H1 (cell line): ENCODE data around the gene LTBP1. TPM values are rescaled to one million over a fixed set of nuclear protein-coding genes. Genes with fewer than 3 reads are reported as not detected.

Experiments
- CTCF ChIA-PET: fragments of 300-600 bp; sonication (Branson Sonifier 250); formaldehyde crosslinking; loops from one replicate; lab custom pipeline; 2021; ENCODE audit not compliant: partially characterized antibody; lab: Charles Lee
- POLR2A ChIA-PET: fragments of 300-600 bp; sonication (Branson Sonifier 250); formaldehyde crosslinking; loops from one replicate; lab custom pipeline; 2021; ENCODE audit warnings: inconsistent platforms; ENCODE audit not compliant: partially characterized antibody; lab: Charles Lee
- DNase-seq, 2 experiments: peaks; one replicate each; pipeline versions ENCODE4 v3.0.0 to v3.0.0-alpha.2; 2010 to 2022; ENCODE audit warnings: low spot score in 2 of 2, low read depth in 1 of 2, mixed read lengths in 1 of 2
- FAIRE-seq: peaks from 2 replicates; lab custom pipeline; 2011; peaks lifted over from hg19 to GRCh38; lab: Jason Lieb, UNC
- H2AFZ ChIP-seq: 2 replicates; pipeline ENCODE4 v1.8.1; 2012; ENCODE audit warnings: low read length, inconsistent platforms
- H2AK5ac ChIP-seq: 2 replicates; pipeline ENCODE4 v1.6.1; 2013; ENCODE audit warnings: low read depth, low read length
- H2BK120ac ChIP-seq: replicated peaks from 2 replicates; pipeline ENCODE3; 2013; ENCODE audit warnings: low read depth, low read length, inconsistent platforms
- H2BK12ac ChIP-seq: 2 replicates; pipeline ENCODE4 v1.6.1; 2013; ENCODE audit warnings: low read depth, low read length
- H2BK15ac ChIP-seq: 2 replicates; pipeline ENCODE4 v1.6.1; 2013; ENCODE audit warnings: low read length
- H2BK20ac ChIP-seq: 2 replicates; pipeline ENCODE4 v1.6.1; 2013; ENCODE audit warnings: low read length
- H2BK5ac ChIP-seq: 2 replicates; pipeline ENCODE4 v1.6.1; 2013; ENCODE audit warnings: low read depth, low read length
- H3K14ac ChIP-seq: 2 replicates; pipeline ENCODE4 v1.6.1; 2013; ENCODE audit warnings: inconsistent platforms; ENCODE audit not compliant: insufficient read length
- H3K18ac ChIP-seq: 2 replicates; pipeline ENCODE4 v1.6.1; 2013; ENCODE audit warnings: low read length; ENCODE audit errors: extremely low read depth
- H3K23ac ChIP-seq: 2 replicates; pipeline ENCODE4 v1.6.1; 2013; ENCODE audit warnings: inconsistent platforms; ENCODE audit not compliant: insufficient read length
- H3K23me2 ChIP-seq: 2 replicates; pipeline ENCODE4 v1.6.1; 2013; ENCODE audit warnings: low read depth, low read length
- H3K27ac ChIP-seq: 2 replicates; pipeline ENCODE4 v1.6.1; 2011; ENCODE audit warnings: low read depth, low read length, inconsistent platforms
- H3K27me3 ChIP-seq, 4 experiments: replicated peaks in 1 of 4; 1 replicate in 1 of 4; 2 replicates in 3 of 4; pipeline versions ENCODE4 v1.6.1 to v1.8.1; 2011 to 2013; ENCODE audit warnings: low read length in 3 of 4, mild to moderate bottlenecking in 3 of 4, inconsistent platforms in 2 of 4, mixed read lengths in 2 of 4, moderate library complexity in 1 of 4; ENCODE audit not compliant: control insufficient read depth in 3 of 4, insufficient read depth in 3 of 4; ENCODE audit errors: extremely low read depth in 1 of 4
- H3K36me3 ChIP-seq, 4 experiments: 2 replicates each; pipeline versions ENCODE4 v1.6.1 to v1.8.1; 2011 to 2013; ENCODE audit warnings: mild to moderate bottlenecking in 4 of 4, low read length in 3 of 4, moderate library complexity in 2 of 4, control low read depth in 1 of 4, inconsistent platforms in 1 of 4; ENCODE audit not compliant: insufficient read depth in 4 of 4, control insufficient read depth in 2 of 4
- H3K4ac ChIP-seq: replicated peaks from 2 replicates; pipeline ENCODE3; 2013; ENCODE audit warnings: low read length, low read depth, mixed read lengths, inconsistent platforms; ENCODE audit not compliant: insufficient read length
- H3K4me1 ChIP-seq, 4 experiments: replicated peaks in 1 of 4; 1 replicate in 1 of 4; 2 replicates in 3 of 4; pipeline versions ENCODE4 v1.6.1 to v1.8.1; 2011 to 2013; ENCODE audit warnings: low read length in 3 of 4, inconsistent platforms in 2 of 4, mixed read lengths in 1 of 4; ENCODE audit not compliant: insufficient read depth in 4 of 4, control insufficient read depth in 3 of 4
- H3K4me2 ChIP-seq, 2 experiments: 2 replicates each; pipeline versions ENCODE4 v1.6.1 to v1.8.1; 2011 to 2013; ENCODE audit warnings: low read depth in 2 of 2, low read length in 2 of 2, control low read depth in 1 of 2, inconsistent platforms in 1 of 2, mild to moderate bottlenecking in 1 of 2; ENCODE audit not compliant: insufficient read depth in 1 of 2
- H3K4me3 ChIP-seq, 4 experiments: fragments of 200-600, 300-600 bp in 1 of 4; sonication (generic), shearing (Covaris generic), sonication (Bioruptor Twin) in 1 of 4; 2 replicates each; pipeline versions ENCODE4 v1.5.1 to v1.8.1; 2011 to 2016; ENCODE audit warnings: low read length in 4 of 4, low read depth in 3 of 4, control low read depth in 2 of 4, inconsistent platforms in 2 of 4, mild to moderate bottlenecking in 2 of 4, mixed read lengths in 1 of 4, moderate library complexity in 1 of 4; ENCODE audit not compliant: insufficient read depth in 2 of 4; ENCODE audit errors: extremely low read depth in 1 of 4
- H3K56ac ChIP-seq: replicated peaks from 2 replicates; pipeline ENCODE3; 2013; ENCODE audit warnings: low read depth, mild to moderate bottlenecking, mixed read lengths, low read length, inconsistent platforms; ENCODE audit not compliant: insufficient read length
- H3K79me1 ChIP-seq: 2 replicates; pipeline ENCODE4 v1.6.1; 2013; ENCODE audit warnings: low read depth, low read length, control low read depth
- H3K79me2 ChIP-seq, 2 experiments: 2 replicates each; pipeline versions ENCODE4 v1.6.1 to v1.8.1; 2012 to 2013; ENCODE audit warnings: low read length in 2 of 2, mild to moderate bottlenecking in 2 of 2, inconsistent platforms in 1 of 2; ENCODE audit not compliant: insufficient read depth in 2 of 2, control insufficient read depth in 1 of 2
- H3K9ac ChIP-seq, 4 experiments: replicated peaks in 1 of 4; 1 replicate in 1 of 4; 2 replicates in 3 of 4; pipeline versions ENCODE4 v1.6.1 to v1.8.1; 2011 to 2013; ENCODE audit warnings: low read depth in 3 of 4, low read length in 3 of 4, control low read depth in 2 of 4, mild to moderate bottlenecking in 2 of 4, moderate library complexity in 2 of 4, inconsistent platforms in 1 of 4; ENCODE audit errors: extremely low read depth in 1 of 4
- H3K9me3 ChIP-seq, 2 experiments: 2 replicates each; pipeline versions ENCODE4 v1.6.1 to v1.8.1; 2012 to 2013; ENCODE audit warnings: mild to moderate bottlenecking in 2 of 2, moderate library complexity in 2 of 2, control low read depth in 1 of 2, inconsistent platforms in 1 of 2, low read depth in 1 of 2, low read length in 1 of 2, mixed read lengths in 1 of 2; ENCODE audit not compliant: insufficient read depth in 2 of 2
- H4K20me1 ChIP-seq, 2 experiments: replicated peaks in 1 of 2; 2 replicates each; pipeline versions ENCODE3 to v1.8.1; 2011 to 2013; ENCODE audit warnings: inconsistent platforms in 2 of 2, low read length in 2 of 2, mild to moderate bottlenecking in 1 of 2; ENCODE audit not compliant: insufficient read depth in 2 of 2, control insufficient read depth in 1 of 2
- H4K5ac ChIP-seq: 2 replicates; pipeline ENCODE4 v1.6.1; 2013; ENCODE audit warnings: low read length, low read depth, mixed read lengths, inconsistent platforms; ENCODE audit not compliant: insufficient read length
- H4K8ac ChIP-seq: 2 replicates; pipeline ENCODE4 v1.8.0; 2013; ENCODE audit warnings: mild to moderate bottlenecking, moderate library complexity, low read length, inconsistent platforms; ENCODE audit not compliant: insufficient read depth; ENCODE audit errors: extremely low read depth
- H4K91ac ChIP-seq: replicated peaks from 2 replicates; pipeline ENCODE3; 2013; ENCODE audit warnings: low read length, mixed read lengths, inconsistent platforms; ENCODE audit not compliant: insufficient read length
- JUN ChIP-seq: IDR thresholded peaks from 2 replicates; pipeline ENCODE4 v1.6.1; 2011; ENCODE audit warnings: low read depth, mild to moderate bottlenecking, improper control_type of control experiment, low read length
- WGBS, 2 experiments: shearing (Covaris generic) in 1 of 2; methylation state at CpG; one replicate each; pipeline versions ENCODE4 v1.1.6 to v1.1.7; 2013 to 2015; ENCODE audit warnings: low lambda C conversion rate in 2 of 2, mixed read lengths in 2 of 2, inconsistent platforms in 1 of 2, low coverage in 1 of 2, missing lambda C conversion rate in 1 of 2; ENCODE audit not compliant: insufficient replicate concordance in 2 of 2, insufficient coverage in 1 of 2, insufficient read length in 1 of 2; ENCODE audit errors: extremely low coverage in 1 of 2, missing lambda C conversion rate in 1 of 2; 5-methylcytosine and 5-hydroxymethylcytosine counted together
- polyA plus RNA-seq, 7 experiments: library from polyadenylated mRNA; depleted of rRNA in 3 of 7; stranded (reverse) in 5 of 7; unstranded in 2 of 7; fragments of >200 nt in 5 of 7; fragments of 200-250 nt in 2 of 7; gene quantifications; 1 replicate in 5 of 7; 2 replicates in 1 of 7; 4 replicates in 1 of 7; pipeline versions ENCODE4 v1.2.1 to v1.2.3, GENCODE V29; 2011 to 2013; ENCODE audit warnings: missing spikeins in 2 of 7, mixed read lengths in 2 of 7
- total RNA-seq: library from RNA; stranded (reverse); fragmentation: NEBNext Ultra II Directional; extraction: Animal tissue kit (Norgen Biotek cat#: 25700); gene quantifications from 2 replicates; pipeline ENCODE4 v1.2.1, GENCODE V29; 2021

The LTBP1 gene
- total and polyA plus RNA-seq, 2 of the 8 experiments (the other 6 are each of a cell fraction or from before 2014, with no cell fraction given) = 15.4 to 24.7 TPM

- Histone ChIP-seq H3K4ac (no peak overlapping the region), H2AK5ac (no peak overlapping the region), H3K79me1 (no peaks in the 10 kb centered on the region), H3K4me2 (no peak overlapping the region), H3K23ac (no peak overlapping the region), H4K8ac (no peak overlapping the region), H2BK12ac (no peak overlapping the region), H3K18ac (no peak overlapping the region), H3K23me2 (peaks cover 1% of the 10 kb centered on the region; the same call in 1 of the 2 replicates), H2BK5ac (no peak overlapping the region), H3K56ac (no peak overlapping the region), H2BK20ac (no peak overlapping the region), H4K5ac (no peak overlapping the region), H3K9ac (no peak overlapping the region), H4K20me1 (no peaks in the 10 kb centered on the region), H3K9me3 (peaks cover 0 to 5% of the 10 kb centered on the region in 2 experiments; a peak in 1 of 4 replicates), H4K91ac (no peak overlapping the region), H2BK15ac (no peak overlapping the region), H3K27me3 (no peaks in the 10 kb centered on the region), H2AFZ (no peak overlapping the region), H3K36me3 (no peaks in the 10 kb centered on the region), H2BK120ac (no peak overlapping the region), H3K4me1 (no peaks in the 10 kb centered on the region), H3K14ac (no peak overlapping the region), H3K27ac (no peak overlapping the region), H3K79me2 (no peaks in the 10 kb centered on the region), H3K4me3 (no peak overlapping the region)
- CTCF ChIA-PET = no interaction called here
- WGBS, 2 experiments = 93% methylated on average over 3 of the region's 3 CpGs; no CpG with 5 or more reads in 1 of the 2 experiments
- no peak for TF ChIP-seq JUN
- POLR2A ChIA-PET = interaction anchor here (0.6 kb wide), 1 partner anchor 112 kb away, joined by 4 read pairs; no protein-coding TSS in a partner anchor
- DNase-seq (no peak), FAIRE-seq (no peak)
Measured at GRCh38 chr2:33167622-33168245, 221.0 kb downstream of the LTBP1 start.
